HG03558 (cell line): ENCODE measurements around the gene NBPF20.
"Not testable (repeated sequence)": the region's sequence is repeated elsewhere in the genome, so short reads cannot be mapped to it uniquely, and the experiment has no call there.

Experiments
- ATAC-seq: cut with Tn5 transposase; IDR thresholded peaks from one replicate; pipeline ENCODE4 v1.9.1; 2021; ENCODE audit warnings: moderate number of reproducible peaks; ENCODE audit not compliant: unreplicated experiment; ENCODE audit errors: extremely low read depth

NBPF20 gene

DNA sequence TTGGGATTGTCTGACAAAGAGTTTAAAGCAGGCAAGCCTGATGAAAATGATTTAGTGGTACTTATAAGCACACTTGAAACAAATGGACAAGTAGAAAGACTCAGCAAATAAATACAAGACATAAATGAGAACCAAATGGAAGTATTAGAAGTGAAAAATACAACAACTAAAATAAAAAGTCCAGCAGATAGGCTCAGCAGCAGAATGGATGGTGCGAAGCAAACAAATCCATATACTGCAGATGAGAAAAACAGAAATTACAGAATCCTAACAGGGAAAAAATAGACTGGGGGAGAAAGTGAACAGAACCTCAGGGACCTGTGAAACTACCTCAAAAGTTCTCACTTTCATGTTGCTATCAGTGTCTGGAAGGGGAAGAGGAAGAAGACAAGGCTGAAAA, 3.9 kb upstream of the NBPF20 start:
- not testable (repeated sequence) for ATAC-seq

DNA sequence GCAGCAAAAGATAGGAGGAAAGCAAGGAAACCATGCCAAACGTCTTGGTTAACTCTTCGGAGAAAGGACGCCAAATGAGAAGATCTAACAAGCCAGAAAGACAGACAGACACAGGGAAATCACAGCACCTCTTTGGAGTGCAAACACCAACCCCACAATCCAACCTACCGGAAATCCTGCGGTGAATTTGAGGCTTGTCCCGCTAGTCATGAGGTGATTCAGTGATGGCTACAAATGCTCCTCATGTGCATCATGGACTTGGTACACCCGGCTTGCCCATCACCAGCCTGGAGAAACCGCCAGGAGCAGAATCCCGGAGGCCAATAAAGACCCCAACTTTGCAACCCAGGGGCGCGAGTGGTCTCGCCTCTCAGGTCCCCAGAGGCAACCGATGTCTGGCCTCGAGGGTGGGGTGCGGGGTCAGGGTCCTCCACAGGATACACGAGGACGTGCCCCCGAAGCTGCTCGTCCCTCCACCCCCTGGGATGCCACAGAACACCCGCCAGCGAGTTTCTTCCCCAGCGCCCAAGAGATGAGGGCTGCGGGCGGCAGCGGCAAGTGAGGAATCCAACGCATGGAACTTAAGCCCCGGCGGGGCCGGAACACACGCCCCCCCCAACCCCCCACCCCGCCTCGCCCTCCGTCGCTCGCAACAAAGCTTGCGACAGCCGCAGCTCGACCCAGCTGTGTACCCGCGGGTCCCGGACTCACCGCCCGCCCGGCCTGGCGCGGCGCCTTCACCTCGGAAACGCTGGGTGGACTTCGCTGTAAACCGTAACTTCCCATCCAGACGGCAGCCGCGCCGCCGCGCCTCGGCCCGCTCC, 579 bp downstream of the NBPF20 start:
- ATAC-seq = peak; percentile 29

DNA sequence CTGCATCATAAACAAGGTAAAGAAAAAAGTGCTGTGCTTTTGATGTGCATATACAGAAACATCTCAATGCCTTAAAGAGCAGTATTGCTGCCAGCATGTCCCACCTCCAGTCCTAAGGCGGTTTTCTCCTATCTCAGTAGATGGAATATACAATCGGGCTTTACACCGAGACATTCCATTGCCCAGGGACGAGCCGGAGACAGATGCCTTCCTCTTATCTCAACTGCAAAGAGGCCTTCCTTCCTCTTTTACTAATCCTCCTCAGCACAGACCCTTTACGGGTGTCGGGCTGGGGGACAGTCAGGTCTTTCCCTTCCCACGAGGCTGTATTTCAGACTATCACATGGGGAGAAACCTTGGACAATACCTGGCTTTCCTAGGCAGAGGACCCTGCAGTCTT, 10.3 kb downstream of the NBPF20 start:
- ATAC-seq = not testable (repeated sequence)

- not testable (repeated sequence) for ATAC-seq
Observed at GRCh38 chr1:145407266-145407665, 18.1 kb downstream of the NBPF20 start.

- ATAC-seq = not testable (repeated sequence)
Observed at GRCh38 chr1:145404949-145405348, 20.5 kb downstream of the NBPF20 start.

GRCh38 chr1:145400701-145401100, 24.7 kb downstream of the NBPF20 start:
- not testable (repeated sequence) for ATAC-seq
